Measurements from ENCODE around the gene UNC5CL.

UNC5CL gene

GRCh38 chr6:41065550-41066026 is 26.6 kb upstream of the UNC5CL start:
- in situ Hi-C loops (cut with MboI; ENCODE audit: low sequenced_read_pairs): no loop called here

GRCh38 chr6:41064841-41065240 is 25.8 kb upstream of the UNC5CL start:
- in situ Hi-C loops (cut with MboI; ENCODE audit: low sequenced_read_pairs): no loop called here

- in situ Hi-C loops (cut with MboI; ENCODE audit: low sequenced_read_pairs): no loop called here
These were observed 24.9 kb upstream of the UNC5CL start for GRCh38 chr6:41063884-41064285.

- in situ Hi-C loops (cut with MboI; ENCODE audit: low sequenced_read_pairs): no loop called here
These were observed 23.0 kb upstream of the UNC5CL start for GRCh38 chr6:41062056-41062455.

DNA sequence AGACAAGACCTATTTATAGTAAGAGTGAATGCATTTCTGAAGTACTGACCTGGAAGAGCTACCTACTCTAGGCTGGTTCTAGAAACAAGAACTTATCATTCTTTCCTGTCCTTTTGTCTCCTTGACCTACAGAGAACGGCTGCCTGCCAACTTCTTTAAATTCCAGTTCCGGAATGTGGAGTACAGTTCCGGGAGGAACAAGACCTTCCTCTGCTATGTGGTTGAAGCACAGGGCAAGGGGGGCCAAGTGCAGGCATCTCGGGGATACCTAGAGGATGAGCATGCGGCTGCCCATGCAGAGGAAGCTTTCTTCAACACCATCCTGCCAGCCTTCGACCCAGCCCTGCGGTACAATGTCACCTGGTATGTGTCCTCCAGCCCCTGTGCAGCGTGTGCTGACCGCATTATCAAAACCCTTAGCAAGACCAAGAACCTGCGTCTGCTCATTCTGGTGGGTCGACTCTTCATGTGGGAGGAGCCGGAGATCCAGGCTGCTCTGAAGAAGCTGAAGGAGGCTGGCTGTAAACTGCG is 22.2 kb upstream of the UNC5CL start:
- in situ Hi-C loops (cut with MboI; ENCODE audit: low sequenced_read_pairs): no loop called here

DNA sequence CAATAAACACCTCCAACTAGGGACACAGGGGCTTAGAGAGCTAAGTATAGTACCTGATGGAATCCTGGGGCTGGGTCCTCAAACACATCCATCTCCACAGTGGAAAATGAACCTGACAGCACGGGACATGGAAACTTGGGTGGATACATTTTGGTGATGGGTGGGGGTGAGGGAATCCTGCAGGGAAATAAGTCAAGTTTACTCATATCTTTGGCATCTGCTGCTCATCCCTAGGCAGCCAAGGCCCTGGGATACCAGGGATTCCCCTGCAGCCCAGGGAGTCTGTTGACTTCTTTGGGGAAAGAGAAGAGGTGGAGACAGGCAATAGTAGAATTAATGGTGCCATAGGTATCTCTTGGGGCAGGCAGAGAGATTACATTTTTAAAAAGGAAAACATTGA is 20.5 kb upstream of the UNC5CL start:
- in situ Hi-C loops (cut with MboI; ENCODE audit: low sequenced_read_pairs): no loop called here

- in situ Hi-C loops (cut with MboI; ENCODE audit: low sequenced_read_pairs): no loop called here
These were observed 19.8 kb upstream of the UNC5CL start for GRCh38 chr6:41058783-41059181.

DNA sequence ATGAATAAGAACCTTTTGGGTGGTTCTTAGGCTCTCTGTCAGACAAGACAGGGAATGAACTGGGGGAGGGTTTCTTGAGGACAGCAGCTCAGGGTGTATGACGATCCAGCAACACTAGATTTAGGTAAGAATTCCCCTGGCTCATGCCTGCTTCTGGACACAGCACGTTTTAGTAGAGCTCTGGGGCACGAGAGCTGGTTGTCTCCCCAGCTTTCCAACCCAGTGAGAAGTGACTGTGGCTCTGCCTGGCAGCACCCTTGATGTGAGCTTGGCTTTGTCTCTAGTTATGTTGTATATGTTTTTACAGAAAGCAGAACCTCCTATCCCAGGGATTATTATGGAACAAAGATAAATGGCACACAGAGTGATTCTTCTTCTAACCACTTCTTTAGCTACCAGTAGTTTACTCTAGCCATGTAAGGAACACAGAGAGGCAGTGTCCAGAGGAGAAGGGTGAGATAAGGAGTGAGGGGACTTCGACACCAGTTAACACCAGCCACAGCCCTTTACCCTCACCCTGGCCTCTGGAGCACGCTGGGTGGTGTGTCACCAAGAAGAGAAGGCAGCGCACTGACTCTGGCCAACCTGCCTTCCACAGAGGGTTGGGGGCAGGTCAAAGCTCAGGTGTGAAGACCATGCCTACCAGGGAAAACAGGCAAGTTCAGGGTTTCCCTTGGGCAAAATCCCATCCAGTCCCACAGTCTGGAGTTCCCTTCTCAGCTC is 17.9 kb upstream of the UNC5CL start:
- in situ Hi-C loops (cut with MboI; ENCODE audit: low sequenced_read_pairs): no loop called here

DNA sequence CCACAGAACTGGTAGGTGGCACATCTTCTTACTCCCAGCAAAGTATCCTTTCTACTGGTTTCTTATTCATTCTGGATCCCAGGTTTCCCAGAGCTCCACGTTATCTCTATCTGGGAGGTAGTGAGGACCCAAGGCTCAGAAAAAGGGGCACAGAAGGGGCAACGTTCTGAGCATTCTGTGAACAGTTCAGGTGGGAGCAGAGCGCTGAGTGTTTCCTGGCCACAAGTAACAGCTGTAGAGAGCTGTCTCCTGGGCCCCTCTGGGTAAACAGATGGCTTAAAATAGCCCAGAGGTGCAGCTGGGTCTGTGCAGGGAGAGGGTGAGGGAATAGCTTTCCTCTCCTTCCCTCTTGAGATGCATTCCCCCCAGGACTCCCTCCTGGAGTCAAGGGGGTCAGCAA is 16.1 kb upstream of the UNC5CL start:
- in situ Hi-C loops (cut with MboI; ENCODE audit: low sequenced_read_pairs): no loop called here

GRCh38 chr6:41054511-41054910 is 15.5 kb upstream of the UNC5CL start:
- in situ Hi-C loops (cut with MboI; ENCODE audit: low sequenced_read_pairs): no loop called here

- in situ Hi-C loops (cut with MboI; ENCODE audit: low sequenced_read_pairs): no loop called here
These were observed 14.0 kb upstream of the UNC5CL start, which contains the start of gene APOBEC2 for GRCh38 chr6:41053041-41053440. Gene APOBEC2 (plus strand): TSS chr6:41053202. CDS start chr6:41053348, 146 bp downstream.

GRCh38 chr6:41051873-41052272 is 12.9 kb upstream of the UNC5CL start:
- in situ Hi-C loops (cut with MboI; ENCODE audit: low sequenced_read_pairs): no loop called here

GRCh38 chr6:41050536-41050935 is 11.5 kb upstream of the UNC5CL start:
- in situ Hi-C loops (cut with MboI; ENCODE audit: low sequenced_read_pairs): no loop called here

GRCh38 chr6:41049955-41050354 is 10.9 kb upstream of the UNC5CL start:
- in situ Hi-C loops (cut with MboI; ENCODE audit: low sequenced_read_pairs): no loop called here

- in situ Hi-C loops (cut with MboI; ENCODE audit: low sequenced_read_pairs): no loop called here
These were observed 10.5 kb upstream of the UNC5CL start for GRCh38 chr6:41049521-41049920.

GRCh38 chr6:41047745-41048732 is 9.0 kb upstream of the UNC5CL start:
- in situ Hi-C loops (cut with MboI; ENCODE audit: low sequenced_read_pairs): no loop called here

DNA sequence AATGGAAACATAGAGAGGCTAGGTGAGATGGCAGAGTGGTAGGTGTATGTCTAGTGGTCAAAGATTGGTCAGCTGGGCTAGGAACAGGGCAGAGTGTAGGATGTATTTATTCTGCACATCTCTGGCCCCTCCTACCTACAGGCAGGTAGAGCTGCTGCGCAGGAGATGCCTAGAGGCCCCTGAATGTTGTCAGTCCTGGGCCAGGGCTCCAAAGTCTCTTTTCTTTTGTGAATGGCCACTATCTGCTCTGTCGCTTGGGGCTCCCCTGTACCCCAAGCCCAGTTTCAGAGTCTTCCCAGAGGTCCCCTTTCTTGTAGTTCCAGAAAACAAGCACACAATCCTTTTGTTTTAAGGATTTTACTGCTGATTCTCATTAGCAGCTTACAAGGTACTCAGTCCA is 8.3 kb upstream of the UNC5CL start:
- in situ Hi-C loops (cut with MboI; ENCODE audit: low sequenced_read_pairs): no loop called here

DNA sequence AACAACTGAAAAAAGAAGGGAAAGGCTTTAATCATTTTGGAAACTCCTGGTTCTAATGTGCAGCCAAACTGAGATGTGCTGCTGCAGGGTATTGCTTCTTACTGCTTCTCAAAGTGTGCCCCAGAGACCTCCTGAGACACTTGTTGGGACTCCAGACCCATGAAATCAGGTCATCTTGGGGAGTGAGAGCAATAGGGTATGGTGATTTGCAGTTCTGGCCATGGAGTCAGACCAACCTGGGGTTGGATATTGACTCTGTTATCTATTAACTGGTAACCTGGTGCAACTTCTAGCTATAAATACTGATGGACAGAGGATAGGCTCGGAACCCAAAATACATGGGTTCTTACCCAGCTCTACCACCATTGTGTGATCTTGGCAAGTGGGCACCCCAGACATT is 7.1 kb upstream of the UNC5CL start:
- in situ Hi-C loops (cut with MboI; ENCODE audit: low sequenced_read_pairs): no loop called here

DNA sequence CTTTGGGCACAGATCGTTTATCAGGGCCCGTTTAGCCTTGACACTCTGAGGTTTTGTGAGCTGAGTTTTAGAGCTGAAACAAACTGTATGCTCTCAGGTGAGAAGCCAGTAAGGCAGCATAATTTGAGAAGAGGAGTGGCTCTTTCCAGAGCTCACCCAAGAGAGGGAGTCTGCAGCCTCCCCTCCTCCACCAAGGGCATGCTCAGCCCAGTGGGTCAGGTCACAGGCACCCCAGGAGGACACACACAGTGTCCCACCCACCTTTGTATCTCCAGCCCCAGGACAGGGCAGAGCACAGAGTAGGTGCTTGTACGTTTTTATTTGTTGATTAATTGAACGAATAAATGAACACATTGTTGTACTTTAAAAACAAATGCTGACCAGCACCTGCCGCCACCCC is 6.6 kb upstream of the UNC5CL start:
- in situ Hi-C loops (cut with MboI; ENCODE audit: low sequenced_read_pairs): no loop called here

GRCh38 chr6:41043151-41043550 is 4.1 kb upstream of the UNC5CL start:
- in situ Hi-C loops (cut with MboI; ENCODE audit: low sequenced_read_pairs): no loop called here

DNA sequence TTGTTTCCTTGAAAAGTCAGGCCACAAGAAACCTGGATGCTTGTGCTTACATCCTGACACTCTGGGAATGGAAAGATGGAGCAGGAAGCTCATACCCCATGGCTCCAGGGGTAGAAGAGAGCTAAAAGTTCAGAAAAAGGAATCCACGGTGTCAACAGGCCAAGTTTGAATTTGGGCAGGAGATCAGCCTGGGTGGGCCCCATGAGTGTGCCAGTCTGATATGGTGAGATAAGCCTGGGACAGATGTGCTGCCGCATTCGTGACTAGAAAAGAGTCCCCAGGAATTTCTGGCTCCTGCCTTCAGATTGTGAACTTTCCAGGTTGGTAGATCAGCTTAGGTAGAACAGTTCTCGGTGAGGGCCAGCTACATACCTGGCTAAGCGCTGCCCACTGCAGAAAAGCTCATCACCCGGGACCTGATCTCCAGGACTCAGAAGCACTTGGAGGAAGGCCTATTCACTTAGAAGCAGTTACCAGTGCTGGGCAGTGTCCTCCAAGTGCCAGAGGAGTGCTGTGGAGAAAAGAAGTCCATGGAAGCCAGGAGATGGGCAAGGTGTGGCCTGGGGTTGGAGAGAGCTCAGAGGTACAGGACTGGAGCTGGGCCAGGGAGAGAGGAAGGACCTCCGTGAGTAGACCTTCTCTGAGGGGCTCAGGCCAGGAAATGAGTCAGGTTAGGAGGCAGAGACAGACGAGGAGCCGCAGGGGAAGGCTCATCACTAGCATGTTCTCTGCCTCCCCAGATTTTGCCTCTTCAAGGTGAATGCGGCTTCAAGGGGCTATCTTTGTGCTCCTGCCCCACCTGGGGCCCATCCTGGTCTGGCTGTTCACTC is 3.4 kb upstream of the UNC5CL start, which contains the start of gene TSPO2:
TSS of gene TSPO2 (plus strand) at position 242 of the 830 bp plus-strand sequence. CDS start at position 761, 519 bp downstream.
- in situ Hi-C loops (cut with MboI; ENCODE audit: low sequenced_read_pairs): no loop called here

Data from HL-60/S4 (cell line).